ENCODE results near the gene LTBP1. TPM values are rescaled to one million over a fixed set of nuclear protein-coding genes. Genes with fewer than 3 reads are reported as not detected.

The LTBP1 gene
- total and polyA plus RNA-seq, 2 experiments from 2014 or later, result 15.7 to 49.8 TPM

GRCh38 chr2:33225350-33225749 lies 278.6 kb downstream of the LTBP1 start (continued):
- no peak for TF ChIP-seq EZH2 (IDR thresholded peaks at IDR 0.05; ENCODE audit: low read depth, unreplicated experiment)
- no peak for TF ChIP-seq NANOG (IDR thresholded peaks at IDR 0.05; ENCODE audit: borderline replicate concordance)
- no peak for TF ChIP-seq ZNF331 (CRISPR knock-in tag; IDR thresholded peaks at IDR 0.05; ENCODE audit: low read depth)
- TF ChIP-seq ETS1 (IDR thresholded peaks at IDR 0.05), result no peak

GRCh38 chr2:33226546-33226945 lies 279.8 kb downstream of the LTBP1 start:
- Histone ChIP-seq H4K20me1 (replicated peaks; ENCODE audit: insufficient read depth) (no peaks in the 10 kb centered on the region), H3K9me2 (ENCODE audit: insufficient read depth) (no peaks in the 10 kb centered on the region), H3F3A (replicated peaks; ENCODE audit: low read depth) (no peaks in the 10 kb centered on the region), H2AFZ (no peak overlapping the region), H3K4me2 (no peak overlapping the region), H3K79me2 (replicated peaks; ENCODE audit: insufficient read depth) (no peaks in the 10 kb centered on the region), H3K4me3 (no peak overlapping the region), H3K27me3 (ENCODE audit: insufficient read depth) (no peaks in the 10 kb centered on the region), H3K27ac (ENCODE audit: low read depth) (no peak overlapping the region), H3K4me1 (ENCODE audit: insufficient read depth) (no peaks in the 10 kb centered on the region), H3K36me3 (ENCODE audit: insufficient read depth) (no peaks in the 10 kb centered on the region)
- DNase-seq (ENCODE audit: low spot score) (no peak), ATAC-seq (no peak)
- H3K4me3 Mint-ChIP-seq, result no peak overlapping the region
- peaks cover 6% of the 10 kb centered on the region for H3K36me3 Mint-ChIP-seq (ENCODE audit: low read depth)
- no peaks in the 10 kb centered on the region for H3K9me3 Mint-ChIP-seq
- H3K27me3 Mint-ChIP-seq (ENCODE audit: insufficient read depth, low read depth, poor library complexity), result no peaks in the 10 kb centered on the region
- H3K4me1 Mint-ChIP-seq, result peaks cover 2% of the 10 kb centered on the region; the same call in 2 of the 3 replicates
- no peak overlapping the region for H3K27ac Mint-ChIP-seq
- TF ChIP-seq NANOG (IDR thresholded peaks at IDR 0.05; ENCODE audit: borderline replicate concordance) (no peak), ZNF114 (CRISPR knock-in tag; IDR thresholded peaks at IDR 0.05) (no peak), CREB1 (CRISPR knock-in tag; IDR thresholded peaks at IDR 0.05; ENCODE audit: low read depth) (no peak), EZH2 (IDR thresholded peaks at IDR 0.05; ENCODE audit: low read depth, unreplicated experiment) (no peak), ETS1 (IDR thresholded peaks at IDR 0.05) (no peak), ZNF331 (CRISPR knock-in tag; IDR thresholded peaks at IDR 0.05; ENCODE audit: low read depth) (no peak), EZH2phosphoT487 (IDR thresholded peaks at IDR 0.05; ENCODE audit: unreplicated experiment) (no peak), POLR2AphosphoS5 (IDR thresholded peaks at IDR 0.05; ENCODE audit: low read depth) (no peak), REST (IDR thresholded peaks at IDR 0.05; ENCODE audit: unreplicated experiment) (no peak), CTCF (conservative IDR thresholded peaks at IDR 0.05; ENCODE audit: low read depth in 2 of 2) (no peak), JUNB (IDR thresholded peaks at IDR 0.05; ENCODE audit: unreplicated experiment) (no peak), STAT1 (IDR thresholded peaks at IDR 0.05; ENCODE audit: unreplicated experiment) (no peak)

Data from GM23338 (cell line).